GM18861 (cell line): ENCODE results near the gene HEPHL1.
"Not testable (repeated sequence)": the region's sequence is repeated elsewhere in the genome, so short reads cannot be mapped to it uniquely, and the experiment has no call there.

Source experiments
- ATAC-seq: cut with Tn5 transposase; IDR thresholded peaks from one replicate; pipeline ENCODE4 v1.9.1; 2021; ENCODE audit not compliant: unreplicated experiment

The HEPHL1 gene

GRCh38 chr11:94020777-94021481, at the start of gene HEPHL1:
HEPHL1 (plus strand) TSS chr11:94021354; CDS start chr11:94021369, 15 bp downstream.
- no peak for ATAC-seq

GRCh38 chr11:93972790-93973189, 48.4 kb upstream of the HEPHL1 start:
- no peak for ATAC-seq

GRCh38 chr11:93973322-93974051, 47.7 kb upstream of the HEPHL1 start:
- ATAC-seq, result not testable (repeated sequence)

- ATAC-seq, result no peak
These were observed 46.4 kb upstream of the HEPHL1 start for GRCh38 chr11:93974759-93975158.

GRCh38 chr11:93976577-93977254, 44.4 kb upstream of the HEPHL1 start:
- ATAC-seq, result not testable (repeated sequence)

- ATAC-seq, result no peak
These were observed 37.5 kb upstream of the HEPHL1 start for GRCh38 chr11:93983542-93984195.

- ATAC-seq, result no peak
These were observed 37.0 kb upstream of the HEPHL1 start for GRCh38 chr11:93984196-93984567.

GRCh38 chr11:93984936-93985335, 36.2 kb upstream of the HEPHL1 start:
- ATAC-seq, result no peak

GRCh38 chr11:93986716-93987115, 34.4 kb upstream of the HEPHL1 start:
- no peak for ATAC-seq

- ATAC-seq, result no peak
These were observed 32.7 kb upstream of the HEPHL1 start for GRCh38 chr11:93988455-93988854.

GRCh38 chr11:93988912-93989311, 32.2 kb upstream of the HEPHL1 start:
- no peak for ATAC-seq

GRCh38 chr11:93993747-93994146, 27.4 kb upstream of the HEPHL1 start:
- ATAC-seq, result no peak

- no peak for ATAC-seq
These were observed 23.4 kb upstream of the HEPHL1 start for GRCh38 chr11:93997741-93998140.

- no peak for ATAC-seq
These were observed 20.5 kb upstream of the HEPHL1 start for GRCh38 chr11:94000659-94001058.

- ATAC-seq, result no peak
These were observed 18.9 kb upstream of the HEPHL1 start for GRCh38 chr11:94002226-94002625.

- ATAC-seq, result no peak
These were observed 13.7 kb upstream of the HEPHL1 start for GRCh38 chr11:94007426-94007825.

- ATAC-seq, result no peak
These were observed 13.2 kb upstream of the HEPHL1 start for GRCh38 chr11:94007906-94008305.

GRCh38 chr11:94010136-94010535, 11.0 kb upstream of the HEPHL1 start:
- ATAC-seq, result no peak

- no peak for ATAC-seq
These were observed 9.7 kb upstream of the HEPHL1 start for GRCh38 chr11:94011478-94011877.

- no peak for ATAC-seq
These were observed 3.7 kb upstream of the HEPHL1 start for GRCh38 chr11:94017446-94017845.

GRCh38 chr11:94018721-94019120, 2.4 kb upstream of the HEPHL1 start:
- ATAC-seq, result no peak
